PC-3 (cell line): Measurements from ENCODE around the gene PPP6C.
"Not testable (repeated sequence)": the region's sequence is repeated elsewhere in the genome, so short reads cannot be mapped to it uniquely, and the experiment has no call there.

Source experiments
- EZH2 ChIP-seq: fragments of 300-600 bp; sonication (generic); IDR thresholded peaks from one replicate; pipeline ENCODE4 v1.6.1; 2017; ENCODE audit warnings: antibody characterized with exemption, mild to moderate bottlenecking, low read length; ENCODE audit not compliant: unreplicated experiment
- EZH2phosphoT487 ChIP-seq: fragments of 300-600 bp; sonication (generic); IDR thresholded peaks from 2 replicates; pipeline ENCODE4 v1.6.1; 2018; ENCODE audit warnings: mild to moderate bottlenecking, antibody characterized with exemption, low read length, borderline replicate concordance
- TF ChIP-seq, protein P1 (sequence below): fragments of 300-600 bp; sonication (generic); conservative IDR thresholded peaks from 2 replicates; pipeline ENCODE4 v1.5.1; 2017; ENCODE audit warnings: antibody characterized with exemption, low read depth, mild to moderate bottlenecking, low read length

DNA sequence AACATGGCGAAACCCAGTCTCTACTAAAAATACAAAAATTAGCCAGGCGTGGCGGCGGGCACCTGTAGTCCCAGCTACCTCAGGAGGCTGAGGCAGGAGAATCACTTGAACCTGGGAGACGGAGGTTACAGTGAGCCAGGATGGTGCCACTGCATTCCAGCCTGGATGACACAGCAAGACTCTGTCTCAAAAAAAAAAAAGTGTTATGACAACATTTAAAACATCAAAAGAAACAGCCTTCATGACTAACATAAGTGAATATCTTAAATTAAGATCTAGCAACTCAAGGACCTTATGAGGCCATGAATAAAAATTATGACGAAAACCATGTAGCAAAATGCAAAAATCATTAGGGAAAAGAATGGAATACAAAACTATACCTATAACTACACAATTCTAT, 26.7 kb downstream of the PPP6C start:
- TF ChIP-seq, protein P1, sequence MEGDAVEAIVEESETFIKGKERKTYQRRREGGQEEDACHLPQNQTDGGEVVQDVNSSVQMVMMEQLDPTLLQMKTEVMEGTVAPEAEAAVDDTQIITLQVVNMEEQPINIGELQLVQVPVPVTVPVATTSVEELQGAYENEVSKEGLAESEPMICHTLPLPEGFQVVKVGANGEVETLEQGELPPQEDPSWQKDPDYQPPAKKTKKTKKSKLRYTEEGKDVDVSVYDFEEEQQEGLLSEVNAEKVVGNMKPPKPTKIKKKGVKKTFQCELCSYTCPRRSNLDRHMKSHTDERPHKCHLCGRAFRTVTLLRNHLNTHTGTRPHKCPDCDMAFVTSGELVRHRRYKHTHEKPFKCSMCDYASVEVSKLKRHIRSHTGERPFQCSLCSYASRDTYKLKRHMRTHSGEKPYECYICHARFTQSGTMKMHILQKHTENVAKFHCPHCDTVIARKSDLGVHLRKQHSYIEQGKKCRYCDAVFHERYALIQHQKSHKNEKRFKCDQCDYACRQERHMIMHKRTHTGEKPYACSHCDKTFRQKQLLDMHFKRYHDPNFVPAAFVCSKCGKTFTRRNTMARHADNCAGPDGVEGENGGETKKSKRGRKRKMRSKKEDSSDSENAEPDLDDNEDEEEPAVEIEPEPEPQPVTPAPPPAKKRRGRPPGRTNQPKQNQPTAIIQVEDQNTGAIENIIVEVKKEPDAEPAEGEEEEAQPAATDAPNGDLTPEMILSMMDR = not testable (repeated sequence)
- not testable (repeated sequence) for TF ChIP-seq EZH2, EZH2phosphoT487
